HG02571 (cell line): ENCODE measurements around the gene ZNF605.
"Not testable (repeated sequence)": the region's sequence is repeated elsewhere in the genome, so short reads cannot be mapped to it uniquely, and the experiment has no call there.

Experiments used
- ATAC-seq: cut with Tn5 transposase; IDR thresholded peaks from one replicate; pipeline ENCODE4 v1.9.1; 2021; ENCODE audit warnings: mild to moderate bottlenecking, moderate library complexity; ENCODE audit not compliant: unreplicated experiment

ZNF605 gene

DNA sequence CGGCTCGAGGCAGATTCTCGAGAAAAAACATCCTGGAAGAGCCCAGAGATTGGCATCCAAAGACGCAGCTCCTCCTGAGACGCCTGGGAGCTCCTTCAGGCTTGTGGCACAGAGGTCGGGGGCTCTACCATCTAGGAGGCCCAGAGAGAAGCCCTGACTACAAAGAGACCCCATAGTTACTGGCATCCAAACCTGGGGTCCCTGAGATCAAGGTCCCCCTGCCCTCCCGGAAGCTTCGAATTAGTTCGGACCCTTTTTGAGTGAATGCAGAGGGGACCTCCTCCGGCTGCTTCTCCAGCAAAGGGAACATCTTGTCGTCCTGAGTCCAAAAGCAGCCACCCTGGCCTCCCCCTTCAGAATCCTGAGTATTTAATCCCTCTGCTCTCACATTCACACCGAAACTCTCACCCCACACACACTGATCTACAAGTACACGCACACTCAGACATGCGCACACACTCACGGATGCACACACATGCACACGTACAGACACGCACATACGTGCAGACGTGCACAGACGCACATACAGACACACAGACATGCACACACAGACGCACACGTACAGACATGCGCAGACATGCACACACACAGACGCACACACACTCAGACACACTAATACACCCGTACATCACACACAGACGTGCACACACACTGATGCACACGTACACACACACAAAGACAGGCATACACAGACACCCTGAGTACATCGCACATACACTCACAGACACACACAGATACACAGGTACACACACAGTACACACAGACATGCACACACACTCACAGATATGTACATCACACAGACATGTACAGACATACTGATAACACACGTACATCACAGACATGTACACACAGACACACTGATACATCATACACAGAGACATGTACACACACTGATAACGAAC lies 5.9 kb downstream of the ZNF605 start:
- no peak for ATAC-seq

GRCh38 chr12:132948146-132949066 lies 7.7 kb downstream of the ZNF605 start:
- ATAC-seq = no peak

GRCh38 chr12:132946246-132946820 lies 9.8 kb downstream of the ZNF605 start:
- ATAC-seq = no peak

DNA sequence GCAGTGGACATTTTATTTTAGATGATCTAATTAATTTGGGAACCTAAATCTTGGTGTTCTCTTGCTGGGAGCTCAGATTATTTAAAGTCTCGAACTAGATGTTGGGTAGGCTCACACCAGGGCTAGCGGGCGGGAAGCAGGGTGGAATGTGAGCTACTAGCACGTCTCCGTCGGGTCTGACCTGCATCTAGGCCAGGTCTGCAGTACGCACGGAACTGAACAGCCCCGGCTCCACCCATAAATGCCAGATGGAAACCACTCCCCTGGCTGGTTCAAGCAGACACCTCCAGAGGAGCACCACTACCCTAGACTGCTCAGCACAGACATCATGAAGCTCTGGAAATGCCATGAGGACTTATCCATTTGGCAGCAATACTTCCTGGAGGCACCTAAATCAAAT lies 10.3 kb downstream of the ZNF605 start:
- ATAC-seq = no peak

DNA sequence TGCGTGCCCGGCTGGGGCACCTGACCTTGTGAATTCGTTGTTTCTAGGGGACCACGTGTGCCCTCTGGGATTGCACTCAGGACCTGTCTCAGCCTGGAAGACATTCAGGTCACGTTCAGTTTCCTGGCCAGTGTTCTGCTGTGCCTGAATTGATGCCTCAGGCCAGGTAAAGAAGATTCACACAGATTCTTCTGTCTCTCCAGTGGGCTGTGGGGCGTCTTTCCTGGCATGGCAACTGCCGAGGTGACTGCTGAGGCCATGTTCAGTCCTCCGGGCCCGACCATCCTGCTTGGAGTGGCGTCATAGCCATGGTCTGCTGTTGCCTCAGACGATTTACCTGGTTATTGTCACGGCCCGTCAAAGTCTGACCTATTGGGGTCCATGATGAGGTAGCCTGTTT lies 13.5 kb downstream of the ZNF605 start:
- ATAC-seq = no peak

GRCh38 chr12:132941336-132941954 lies 14.7 kb downstream of the ZNF605 start:
- no peak for ATAC-seq

DNA sequence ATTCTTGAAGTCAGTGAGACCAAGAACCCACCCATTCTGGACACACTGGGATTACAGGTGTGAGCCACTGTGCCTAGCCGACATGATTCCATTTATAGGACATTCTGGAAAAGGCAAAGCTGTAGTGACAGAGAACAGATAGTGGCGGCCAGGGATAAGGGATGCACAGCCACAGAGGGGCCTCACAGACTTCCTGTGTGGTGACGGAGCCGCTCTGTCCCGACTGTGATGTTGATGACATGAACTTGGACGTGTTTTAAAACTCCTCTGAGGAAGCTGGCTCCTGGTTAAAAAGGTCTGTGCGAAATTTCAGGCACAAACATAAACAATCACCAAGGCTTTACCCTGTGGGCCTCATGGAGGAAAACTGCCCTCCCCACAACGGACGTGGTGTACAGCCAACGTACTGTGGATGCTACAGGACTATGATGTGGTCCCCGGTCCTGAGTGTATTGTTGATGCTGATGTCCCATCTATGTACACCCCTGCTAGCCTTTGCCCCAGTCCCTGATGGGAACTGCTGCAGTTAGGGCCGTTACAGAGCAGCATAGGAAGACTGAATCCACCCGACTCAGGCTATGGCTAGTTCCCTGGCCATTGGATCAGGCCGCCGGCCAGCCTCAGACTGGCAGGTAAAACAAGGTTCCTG lies 15.9 kb downstream of the ZNF605 start:
- no peak for ATAC-seq

DNA sequence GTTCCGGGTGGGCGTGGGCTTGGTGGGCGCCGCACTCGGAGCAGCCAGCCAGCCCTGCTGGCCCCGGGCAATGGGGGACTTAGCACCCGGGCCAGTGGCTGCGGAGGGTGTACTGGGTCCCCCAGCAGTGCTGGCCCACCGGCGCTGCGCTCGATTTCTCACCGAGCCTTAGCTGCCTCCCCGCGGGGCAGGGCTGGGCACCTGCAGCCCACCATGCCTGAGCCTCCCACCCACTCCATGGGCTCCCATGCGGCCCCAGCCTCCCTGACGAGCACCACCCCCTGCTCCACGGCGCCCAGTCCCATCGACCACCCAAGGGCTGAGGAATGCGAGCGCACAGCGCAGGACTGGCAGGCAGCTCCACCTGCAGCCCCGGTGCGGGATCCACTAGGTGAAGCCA lies 17.3 kb downstream of the ZNF605 start:
- not testable (repeated sequence) for ATAC-seq

GRCh38 chr12:132937476-132937875 lies 18.6 kb downstream of the ZNF605 start:
- no peak for ATAC-seq

DNA sequence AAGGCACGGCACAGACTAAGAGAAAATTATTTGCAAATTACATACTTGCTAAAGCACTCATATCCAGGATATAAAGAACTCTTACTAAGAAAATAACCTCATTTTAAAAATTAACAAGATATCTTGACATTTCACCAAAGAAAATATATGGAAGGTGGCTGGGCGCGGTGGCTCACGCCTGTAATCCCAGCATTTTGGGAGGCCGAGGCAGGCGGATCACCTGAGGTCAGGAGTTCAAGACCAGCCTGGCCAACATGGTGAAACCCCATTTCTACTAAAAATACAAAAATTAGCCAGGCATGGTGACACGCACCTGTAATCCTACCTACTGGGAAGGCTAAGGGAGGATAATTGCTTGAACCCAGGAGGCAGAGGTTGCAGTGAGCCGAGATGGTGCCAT lies 19.2 kb downstream of the ZNF605 start:
- not testable (repeated sequence) for ATAC-seq

DNA sequence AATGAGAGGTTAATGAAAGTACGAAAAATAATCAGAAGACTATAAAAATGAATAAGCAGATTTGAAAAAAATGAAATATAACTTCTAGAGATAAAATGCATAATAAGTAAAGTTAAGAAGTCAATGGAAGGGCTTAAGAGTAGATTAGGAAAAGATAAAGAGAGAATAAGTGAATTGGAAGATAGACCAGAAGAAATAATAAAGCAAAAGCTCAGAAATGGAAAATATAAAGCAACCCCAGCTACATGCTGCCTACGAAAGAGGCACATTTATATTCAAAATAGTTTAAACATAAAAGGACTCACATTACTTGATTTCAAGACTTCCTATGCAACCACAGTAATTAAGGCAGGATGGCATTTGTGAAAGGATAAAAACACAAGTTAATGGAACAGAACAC lies 19.9 kb downstream of the ZNF605 start:
- ATAC-seq = no peak

DNA sequence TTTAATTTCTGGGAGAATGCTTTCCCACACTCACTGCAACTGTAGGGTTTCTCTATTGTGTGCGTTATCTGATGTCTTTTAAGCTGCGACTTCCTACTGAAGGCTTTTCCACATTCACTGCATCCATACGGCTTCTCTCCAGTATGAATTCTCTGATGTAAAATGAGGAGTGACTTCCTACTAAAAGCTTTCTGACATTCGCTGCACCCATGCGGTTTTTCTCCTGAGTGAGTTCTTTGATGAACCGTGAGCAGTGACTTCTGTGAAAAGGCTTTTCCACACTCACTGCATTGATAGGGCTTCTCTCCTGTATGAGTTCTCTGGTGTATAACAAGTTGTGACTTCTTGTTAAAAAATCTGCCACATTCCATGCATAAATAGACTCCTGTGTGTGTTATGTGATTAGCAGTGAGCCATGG lies 29.7 kb downstream of the ZNF605 start:
- no peak for ATAC-seq

- ATAC-seq = no peak
Measured at GRCh38 chr12:132925597-132926414, 30.3 kb downstream of the ZNF605 start.

GRCh38 chr12:132924356-132924755 lies 31.8 kb downstream of the ZNF605 start:
- ATAC-seq = no peak

DNA sequence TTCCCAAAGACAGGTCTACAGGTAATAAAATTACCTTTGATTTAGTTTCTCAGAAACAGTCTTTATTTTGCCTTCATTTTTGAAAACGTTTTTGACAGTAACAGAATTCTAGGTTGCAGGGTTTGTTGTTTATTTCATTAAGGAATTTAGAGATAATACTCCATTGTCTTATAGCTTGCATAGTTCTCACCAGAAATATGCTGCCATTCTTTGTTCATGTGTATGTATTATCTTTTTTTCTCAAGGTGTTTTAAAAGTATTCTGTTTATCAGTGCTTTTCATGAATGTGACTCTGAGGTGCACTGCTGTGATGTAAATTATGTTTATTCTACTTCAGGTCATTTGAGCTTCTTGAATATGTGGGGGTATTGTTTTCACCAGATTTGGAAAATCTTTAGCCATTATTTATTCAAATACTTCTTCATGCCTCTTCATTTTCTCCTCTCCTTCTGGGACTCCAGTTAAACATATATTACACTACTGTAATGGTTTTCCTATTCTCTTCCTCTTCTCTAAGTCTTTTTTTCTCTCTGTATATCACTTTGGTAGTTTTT lies 32.7 kb downstream of the ZNF605 start:
- ATAC-seq = no peak

DNA sequence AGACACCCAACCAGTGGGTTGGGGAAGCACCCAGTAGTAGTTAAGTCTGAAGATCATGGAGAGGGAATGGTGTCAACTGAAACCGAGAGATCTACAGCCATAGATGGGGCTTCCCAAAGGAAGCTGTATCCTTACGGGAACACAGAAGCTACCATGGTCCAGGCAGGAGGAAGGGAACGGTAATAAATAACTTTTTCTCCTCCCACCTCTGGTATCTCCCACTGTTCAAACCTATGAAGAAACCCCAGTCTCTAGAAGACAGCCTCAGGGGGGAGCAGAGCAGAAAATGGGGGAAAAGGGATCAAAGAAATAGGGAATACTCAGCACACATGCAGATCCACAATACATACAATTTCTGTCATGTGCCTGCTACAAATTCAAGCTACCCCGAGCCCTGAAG lies 33.4 kb downstream of the ZNF605 start:
- ATAC-seq = no peak

DNA sequence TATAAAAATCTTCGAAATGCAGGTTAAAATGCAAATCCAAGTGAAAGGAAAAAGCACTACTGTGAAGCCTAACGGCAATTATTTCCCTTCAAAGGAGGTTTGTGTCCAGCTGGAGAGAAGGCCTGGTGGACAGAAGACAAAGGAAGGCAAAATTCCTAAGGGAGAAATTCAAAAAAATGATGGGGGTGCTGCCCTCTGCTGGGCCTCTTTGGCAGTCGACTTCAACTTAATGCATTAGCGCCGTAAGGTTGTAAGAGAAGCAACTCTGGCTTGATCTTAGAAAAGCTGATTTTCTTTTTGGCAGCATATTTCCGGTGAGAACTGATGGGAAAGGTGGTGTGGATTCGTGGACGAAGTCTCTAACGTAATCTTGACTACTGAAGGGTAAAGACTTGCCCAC lies 34.4 kb downstream of the ZNF605 start:
- no peak for ATAC-seq

- no peak for ATAC-seq
Measured at GRCh38 chr12:132918680-132919079, 37.4 kb downstream of the ZNF605 start.

GRCh38 chr12:132909030-132909368 lies 47.1 kb downstream of the ZNF605 start:
- no peak for ATAC-seq
